NCI-H446 (cell line): ENCODE measurements around the gene AOC1.
"Not testable (repeated sequence)": the region's sequence is repeated elsewhere in the genome, so short reads cannot be mapped to it uniquely, and the experiment has no call there.

Experiments
- DNase-seq, 2 experiments: peaks; one replicate each; lab custom pipeline; 2025; lab: John Stamatoyannopoulos, UW

The AOC1 gene

GRCh38 chr7:150852371-150852905 is at the start of gene AOC1:
Gene AOC1 (plus strand): TSS chr7:150852517. CDS start chr7:150856471, 3,954 bp downstream.
- DNase-seq, result no peak

- no peak for DNase-seq
Measured at GRCh38 chr7:150803161-150803860, 49.0 kb upstream of the AOC1 start.

- no peak for DNase-seq
Measured at GRCh38 chr7:150804802-150805201, 47.5 kb upstream of the AOC1 start.

GRCh38 chr7:150805864-150806263 is 46.5 kb upstream of the AOC1 start:
- DNase-seq, result no peak

- no peak for DNase-seq
Measured at GRCh38 chr7:150806454-150806853, 45.9 kb upstream of the AOC1 start.

GRCh38 chr7:150806863-150807262 is 45.5 kb upstream of the AOC1 start:
- DNase-seq, result no peak

- not testable (repeated sequence) for DNase-seq
Measured at GRCh38 chr7:150807616-150808438, 44.5 kb upstream of the AOC1 start.

GRCh38 chr7:150814328-150815001 is 37.9 kb upstream of the AOC1 start:
- no peak for DNase-seq

GRCh38 chr7:150818971-150819370 is 33.3 kb upstream of the AOC1 start:
- no peak for DNase-seq

GRCh38 chr7:150820148-150820547 is 32.2 kb upstream of the AOC1 start:
- DNase-seq, result no peak

- DNase-seq, result no peak
Measured at GRCh38 chr7:150820578-150821198, 31.6 kb upstream of the AOC1 start.

GRCh38 chr7:150823043-150823442 is 29.3 kb upstream of the AOC1 start:
- no peak for DNase-seq

- no peak for DNase-seq
Measured at GRCh38 chr7:150823484-150824126, 28.7 kb upstream of the AOC1 start.

- DNase-seq, result peak; percentile 0 to 23
Measured at GRCh38 chr7:150824379-150825177, 27.7 kb upstream of the AOC1 start.

- DNase-seq, result no peak
Measured at GRCh38 chr7:150826061-150826849, 26.1 kb upstream of the AOC1 start.

GRCh38 chr7:150828384-150828783 is 23.9 kb upstream of the AOC1 start:
- DNase-seq, result no peak

GRCh38 chr7:150829426-150829825 is 22.9 kb upstream of the AOC1 start:
- DNase-seq, result no peak

GRCh38 chr7:150830937-150831336 is 21.4 kb upstream of the AOC1 start:
- DNase-seq, result no peak

GRCh38 chr7:150831851-150832250 is 20.5 kb upstream of the AOC1 start:
- no peak for DNase-seq

- DNase-seq, result no peak
Measured at GRCh38 chr7:150835019-150835418, 17.3 kb upstream of the AOC1 start.
